Measurements from ENCODE around the gene DOCK3. TPM values are rescaled to one million over a fixed set of nuclear protein-coding genes. Genes with fewer than 3 reads are reported as not detected.

DOCK3 gene
- total and polyA plus RNA-seq, 2 donors (not counting 3 experiments of a cell fraction or from before 2014, with no cell fraction given) = 0.08 to 0.13 TPM

GRCh38 chr3:50630394-50630793 is 44.3 kb upstream of the DOCK3 start:
- no peaks in the 10 kb centered on the region for H3K79me2 ChIP-seq (ENCODE audit: control insufficient read depth, insufficient read depth, low read length)
- FAIRE-seq = no peak
- dilution Hi-C loops (cut with MboI; ENCODE audit: extremely low pct_ligation_motif_present, low sequenced_read_pairs) = no loop called here

More at GRCh38 chr3:50630394-50630793, 44.3 kb upstream of the DOCK3 start:
- no peaks in the 10 kb centered on the region for H3K9me3 ChIP-seq (replicated peaks; ENCODE audit: control insufficient read depth, insufficient read depth, low read length)
- no peak for DNase-seq (ENCODE audit: low read depth, low spot score)
- no peak overlapping the region for H2AFZ ChIP-seq (ENCODE audit: low read depth, low read length)
- no peak overlapping the region for H3K4me3 ChIP-seq (replicated peaks in 1 of 3; ENCODE audit: insufficient read depth in 1 of 3, low read depth in 1 of 3, low read length in 3 of 3)
- ChIA-PET POLR2A (interaction anchor here (0.6 kb wide), 1 partner anchor 880 kb away, joined by 3 read pairs; no protein-coding TSS in a partner anchor), CTCF (interaction anchor here (1.3 kb wide), 1 partner anchor 19 kb away, joined by 4 read pairs; no protein-coding TSS in a partner anchor)
- H3K27me3 ChIP-seq (ENCODE audit: control insufficient read depth in 2 of 2, insufficient read depth in 2 of 2, low read length in 2 of 2) = no peaks in the 10 kb centered on the region
- no peaks in the 10 kb centered on the region for H4K20me1 ChIP-seq (replicated peaks; ENCODE audit: control insufficient read depth, extremely low read depth, insufficient read depth, low read length)
- no TSS peak for BruUV-seq (replicated peaks)
- no peak overlapping the region for H3K9ac ChIP-seq (replicated peaks; ENCODE audit: extremely low read depth, insufficient read depth, low read length)
- H3K9me1 ChIP-seq (replicated peaks; ENCODE audit: control insufficient read depth, extremely low read depth, insufficient read depth, low read length) = no peaks in the 10 kb centered on the region
- H3K4me1 ChIP-seq (ENCODE audit: control insufficient read depth, extremely low read depth, insufficient read depth, low read length) = no peaks in the 10 kb centered on the region
- intact Hi-C loops (cut with micrococcal nuclease) = no loop called here
- TF ChIP-seq CTCF (IDR thresholded peaks at IDR 0.05; ENCODE audit: extremely low read depth in 1 of 2, insufficient read depth in 1 of 2, low read depth in 1 of 2, low read length in 2 of 2) (no peak), POLR2AphosphoS5 (IDR thresholded peaks at IDR 0.05; ENCODE audit: insufficient read depth, low read depth, low read length) (no peak), FOS (IDR thresholded peaks at IDR 0.05; ENCODE audit: borderline replicate concordance, insufficient read depth, low read length) (no peak), POLR2A (IDR thresholded peaks at IDR 0.05; ENCODE audit: low read depth, low read length) (no peak), MYC (IDR thresholded peaks at IDR 0.05; ENCODE audit: low read depth, low read length) (no peak), EZH2 (IDR thresholded peaks at IDR 0.05; ENCODE audit: borderline replicate concordance, low read depth, low read length, severe bottlenecking) (no peak), MAX (IDR thresholded peaks at IDR 0.05; ENCODE audit: insufficient read depth, insufficient read length) (no peak), JUN (IDR thresholded peaks at IDR 0.05; ENCODE audit: borderline replicate concordance, insufficient read depth, insufficient read length, low read depth) (no peak), GATA2 (IDR thresholded peaks at IDR 0.05; ENCODE audit: insufficient read depth, insufficient read length, low read depth, low read length) (no peak)
- no peak overlapping the region for H3K4me2 ChIP-seq (ENCODE audit: insufficient read depth, low read length)
- no peaks in the 10 kb centered on the region for H3K36me3 ChIP-seq (ENCODE audit: control insufficient read depth in 2 of 2, extremely low read depth in 1 of 2, insufficient read depth in 2 of 2, low read length in 2 of 2)
- no peak overlapping the region for H3K27ac ChIP-seq (ENCODE audit: insufficient read depth, low read depth, low read length)

Data from endothelial cell of umbilical vein (primary cell).